SK-N-SH (cell line): ENCODE measurements around the gene GPATCH11.

ENCODE experiments used
- CTCF ChIP-seq: fragments of 200-600 bp; sonication (generic); IDR thresholded peaks from 2 replicates; pipeline ENCODE4 v1.6.1; 2017; ENCODE audit warnings: antibody characterized with exemption, mild to moderate bottlenecking, moderate library complexity
- EP300 ChIP-seq, 2 experiments: IDR thresholded peaks; 2 replicates each; pipeline versions ENCODE4 v1.4.0 to v1.6.1; 2012; ENCODE audit warnings: borderline replicate concordance in 1 of 2, low read depth in 1 of 2, low read length in 1 of 2
- FOSL2 ChIP-seq: IDR thresholded peaks from 2 replicates; pipeline ENCODE4 v1.4.0; 2012; ENCODE audit warnings: low read depth, mild to moderate bottlenecking, moderate library complexity, borderline replicate concordance
- FOXM1 ChIP-seq: IDR thresholded peaks from 2 replicates; pipeline ENCODE4 v1.4.0; 2012; ENCODE audit warnings: low read depth, mild to moderate bottlenecking
- GABPA ChIP-seq: IDR thresholded peaks from 2 replicates; pipeline ENCODE4 v1.4.0; 2012; ENCODE audit warnings: low read depth, mild to moderate bottlenecking
- JUND ChIP-seq: IDR thresholded peaks from 2 replicates; pipeline ENCODE4 v1.4.0; 2012
- MAX ChIP-seq: IDR thresholded peaks from 2 replicates; pipeline ENCODE4 v1.4.0; 2012; ENCODE audit warnings: low read depth
- PBX3 ChIP-seq: IDR thresholded peaks from 2 replicates; pipeline ENCODE4; 2012
- POLR2AphosphoS5 ChIP-seq: IDR thresholded peaks from 2 replicates; pipeline ENCODE4 v1.6.1; 2012; ENCODE audit warnings: low read depth, low read length
- RFX5 ChIP-seq: IDR thresholded peaks from 2 replicates; pipeline ENCODE4 v1.6.1; 2012; ENCODE audit warnings: mild to moderate bottlenecking, improper control_type of control experiment, low read length
- USF2 ChIP-seq: fragments of 150-350 bp; IDR thresholded peaks from 2 replicates; pipeline ENCODE4 v1.6.1; 2017; ENCODE audit warnings: antibody characterized with exemption, low read length, low read depth, borderline replicate concordance

GRCh38 chr2:37084797-37085196 is 479 bp downstream of the GPATCH11 start:
- TF ChIP-seq CTCF, result no peak
- TF ChIP-seq POLR2AphosphoS5, result no peak
- no peak for TF ChIP-seq PBX3
- no peak for TF ChIP-seq JUND
- no peak for TF ChIP-seq MAX
- TF ChIP-seq EP300 (IDR thresholded peaks at IDR 0.05; ENCODE audit: borderline replicate concordance in 1 of 2, low read depth in 1 of 2, low read length in 1 of 2), result no peak
- no peak for TF ChIP-seq USF2
- TF ChIP-seq FOSL2, result no peak
- TF ChIP-seq FOXM1, result no peak
- no peak for TF ChIP-seq GABPA
- TF ChIP-seq RFX5, result no peak
